ENCODE measurements around the gene NXN. TPM values are rescaled to one million over a fixed set of nuclear protein-coding genes. Genes with fewer than 3 reads are reported as not detected.

NXN gene
- total RNA-seq, 1 experiment from 2014 or later: 126 TPM

- H3K27ac ChIP-seq (ENCODE audit: low read length): no peak overlapping the region
- no peaks in the 10 kb centered on the region for H3K27me3 ChIP-seq (ENCODE audit: control insufficient read depth, insufficient read depth, low read length)
- no TSS peak for BruUV-seq (replicated peaks)
- ATAC-seq: no peak
- H3K4me3 ChIP-seq (ENCODE audit: low read depth in 2 of 2, low read length in 2 of 2): no peak overlapping the region
- in situ Hi-C loops (cut with HindIII; ENCODE audit: low pct_unique_long_range_greater_than_20kb, low sequenced_read_pairs) (no loop called here), intact Hi-C loops (cut with micrococcal nuclease; ENCODE audit: unreplicated experiment) (no loop called here)
- CTCF ChIA-PET: no interaction called here
- no peak for DNase-seq (ENCODE audit: low read depth, low spot score)
- no peaks in the 10 kb centered on the region for H3K9me3 ChIP-seq (ENCODE audit: control insufficient read depth, insufficient read depth, low read depth, low read length)
- peaks cover 11% of the 10 kb centered on the region; the same call in 1 of the 2 replicates for H3K36me3 ChIP-seq (ENCODE audit: control insufficient read depth, insufficient read depth, low read length)
- POLR2A ChIA-PET: no interaction called here
- TF ChIP-seq CTCF (IDR thresholded peaks at IDR 0.05) (no peak), POLR2AphosphoS5 (IDR thresholded peaks at IDR 0.05; ENCODE audit: low read depth, low read length) (no peak), TCF7L2 (IDR thresholded peaks at IDR 0.05; ENCODE audit: low read depth, low read length) (no peak), REST (IDR thresholded peaks at IDR 0.05; ENCODE audit: insufficient read depth in 1 of 2, low read depth in 2 of 2, low read length in 1 of 2) (no peak)
- H3K4me1 ChIP-seq (ENCODE audit: control insufficient read depth, insufficient read depth, low read length): no peaks in the 10 kb centered on the region
These were observed 165.2 kb downstream of the NXN start for GRCh38 chr17:814371-814770.

GRCh38 chr17:812638-813204 is 166.9 kb downstream of the NXN start:
- no peak for DNase-seq (ENCODE audit: low read depth, low spot score)
- ChIA-PET CTCF (no interaction called here), POLR2A (no interaction called here)
- TF ChIP-seq SIN3A (IDR thresholded peaks at IDR 0.05; ENCODE audit: borderline replicate concordance, insufficient read depth, low read depth, low read length): no peak
- TF ChIP-seq CTCF (IDR thresholded peaks at IDR 0.05): no peak
- TF ChIP-seq TCF7L2 (IDR thresholded peaks at IDR 0.05; ENCODE audit: low read depth, low read length): no peak
- TF ChIP-seq REST (IDR thresholded peaks at IDR 0.05; ENCODE audit: insufficient read depth in 1 of 2, low read depth in 2 of 2, low read length in 1 of 2): no peak
- no peak for TF ChIP-seq POLR2AphosphoS5 (IDR thresholded peaks at IDR 0.05; ENCODE audit: low read depth, low read length)
- Histone ChIP-seq H3K9me3 (ENCODE audit: control insufficient read depth, insufficient read depth, low read depth, low read length) (no peaks in the 10 kb centered on the region), H3K27ac (ENCODE audit: low read length) (no peak overlapping the region), H3K36me3 (ENCODE audit: control insufficient read depth, insufficient read depth, low read length) (peaks cover 8% of the 10 kb centered on the region; the same call in 1 of the 2 replicates), H3K4me1 (ENCODE audit: control insufficient read depth, insufficient read depth, low read length) (no peaks in the 10 kb centered on the region), H3K4me3 (ENCODE audit: low read depth in 2 of 2, low read length in 2 of 2) (no peak overlapping the region), H3K27me3 (ENCODE audit: control insufficient read depth, insufficient read depth, low read length) (no peaks in the 10 kb centered on the region)
- no TSS peak for BruUV-seq (replicated peaks)
- intact Hi-C loops (cut with micrococcal nuclease; ENCODE audit: unreplicated experiment): no loop called here
- in situ Hi-C loops (cut with HindIII; ENCODE audit: low pct_unique_long_range_greater_than_20kb, low sequenced_read_pairs): no loop called here
- ATAC-seq: no peak

Data from Panc1 (cell line).